OCI-M1 (cell line): ENCODE data around the gene OLFML1.

Experiments
- DNase-seq: peaks from one replicate; lab custom pipeline; 2025; lab: John Stamatoyannopoulos, UW

OLFML1 gene

DNA sequence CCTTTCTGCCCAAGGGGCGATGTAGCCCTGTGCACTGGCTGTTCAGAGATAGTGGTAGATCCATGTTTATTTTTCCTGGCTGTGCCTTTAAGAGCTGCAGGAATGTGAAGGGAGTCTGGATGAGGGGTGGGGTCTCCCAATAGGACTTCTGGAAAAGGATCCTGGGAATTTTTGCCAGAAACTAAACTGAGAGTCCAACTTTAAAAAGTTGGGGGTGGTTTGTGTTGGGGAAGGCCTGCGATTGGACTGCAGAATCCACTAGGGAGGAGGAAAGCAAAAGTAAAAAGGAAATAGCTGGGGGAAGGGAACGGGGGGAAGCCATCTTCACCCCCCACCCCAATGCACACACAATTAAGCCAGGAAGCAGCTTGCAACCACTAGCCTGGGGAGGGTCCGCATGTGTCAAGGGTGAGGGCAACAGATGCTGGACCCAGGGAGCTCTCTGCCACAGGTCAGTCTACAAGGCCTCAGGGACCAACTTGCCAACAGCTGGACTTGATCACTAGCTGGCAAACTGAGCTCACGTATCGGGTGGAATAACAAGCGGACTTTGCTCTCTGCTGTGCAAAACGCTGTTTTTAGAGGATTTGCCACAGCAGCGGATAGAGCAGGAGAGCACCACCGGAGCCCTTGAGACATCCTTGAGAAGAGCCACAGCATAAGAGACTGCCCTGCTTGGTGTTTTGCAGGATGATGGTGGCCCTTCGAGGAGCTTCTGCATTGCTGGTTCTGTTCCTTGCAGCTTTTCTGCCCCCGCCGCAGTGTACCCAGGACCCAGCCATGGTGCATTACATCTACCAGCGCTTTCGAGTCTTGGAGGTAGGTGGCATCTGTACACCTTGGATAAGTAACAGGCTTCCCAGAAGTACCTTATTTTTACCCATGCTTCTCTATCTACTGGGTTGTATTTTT, at the start of gene OLFML1:
TSS of gene OLFML1 (plus strand) at position 321 of the 912 bp plus-strand sequence. CDS start at position 691, 370 bp downstream.
- DNase-seq, result no peak

DNA sequence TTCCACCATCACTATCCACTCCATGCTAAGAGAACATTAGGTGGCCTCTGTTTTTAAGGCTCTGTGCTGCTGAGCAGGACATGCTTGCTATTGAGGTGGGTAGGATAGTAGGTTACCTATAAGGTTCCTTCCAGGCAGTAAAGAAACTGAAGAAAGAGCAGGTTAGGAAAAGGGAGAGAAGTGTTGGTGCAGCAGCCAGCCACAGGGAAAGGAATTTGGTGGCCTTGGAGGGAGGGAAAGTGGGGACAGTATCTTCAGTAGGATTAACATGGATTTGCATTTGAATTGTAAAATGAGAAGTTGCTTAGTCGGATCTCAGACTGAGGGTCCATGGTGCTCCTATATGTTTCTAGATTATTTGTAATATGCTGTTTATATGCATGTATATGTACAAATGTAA, 49.2 kb upstream of the OLFML1 start:
- DNase-seq, result no peak

DNA sequence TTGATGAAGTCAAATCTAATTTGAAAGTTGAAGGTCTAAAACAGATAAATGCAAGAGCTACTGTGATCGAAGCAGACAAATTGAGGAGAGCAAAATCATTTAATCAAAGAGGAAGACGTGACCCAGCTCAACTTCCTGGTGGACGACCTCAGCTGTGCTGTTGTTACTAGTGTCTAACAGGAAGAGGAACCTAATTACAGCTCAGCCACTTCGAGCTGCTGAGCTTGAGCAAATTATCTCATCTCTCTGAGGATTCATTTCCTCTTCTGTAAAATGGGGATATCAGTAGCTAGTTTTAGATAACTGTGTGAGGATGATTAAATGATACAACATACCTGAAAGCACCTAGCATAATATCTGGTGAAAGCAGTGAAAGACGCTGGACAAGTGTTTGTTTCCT, 48.6 kb upstream of the OLFML1 start:
- DNase-seq, result peak; percentile 59

DNA sequence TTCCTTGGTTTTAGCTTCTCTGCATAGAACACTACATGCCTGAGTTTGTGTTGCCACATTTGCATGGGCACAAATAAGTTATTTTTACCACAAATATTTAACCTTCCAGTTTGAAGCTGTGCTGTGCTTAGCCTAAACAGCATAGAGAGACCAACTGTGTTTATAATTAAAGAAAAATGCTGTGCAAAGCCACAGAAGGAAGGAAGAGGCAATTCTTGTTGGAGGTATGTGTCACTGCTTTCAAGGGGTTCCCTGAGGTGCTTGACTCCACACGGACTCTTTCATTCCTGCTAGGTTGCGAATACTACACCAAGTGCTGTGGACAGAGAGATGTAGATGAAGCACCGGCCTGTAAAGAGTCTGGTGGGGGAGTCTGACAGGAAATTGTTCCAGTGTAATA, 47.6 kb upstream of the OLFML1 start:
- DNase-seq, result no peak

DNA sequence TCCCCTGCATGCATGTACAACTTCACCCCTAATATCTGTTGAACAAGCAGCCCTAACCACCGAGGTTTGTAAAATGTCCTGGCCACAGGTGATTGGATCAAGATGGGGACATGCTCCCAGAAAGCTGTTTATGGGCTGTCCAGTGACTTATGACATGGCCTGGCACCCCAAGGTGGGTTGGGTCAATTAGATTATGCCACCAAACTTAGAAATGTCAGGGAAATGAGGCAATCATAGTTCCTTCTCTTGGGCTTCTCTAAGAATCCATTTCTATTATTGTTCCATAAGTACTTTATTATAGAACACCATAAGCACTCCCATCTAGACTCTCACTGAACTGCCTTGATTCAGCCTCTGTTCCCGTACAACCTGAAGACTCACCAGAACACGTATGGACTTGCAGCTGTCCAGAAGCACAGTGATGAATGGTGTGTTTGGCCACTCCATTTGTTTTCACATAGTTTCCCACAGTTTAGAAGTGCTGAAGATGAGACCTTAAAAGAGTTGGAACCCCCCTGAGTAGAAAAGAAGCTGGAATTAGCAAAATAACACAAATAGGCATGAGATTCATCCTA, 45.5 kb upstream of the OLFML1 start:
- DNase-seq, result no peak

DNA sequence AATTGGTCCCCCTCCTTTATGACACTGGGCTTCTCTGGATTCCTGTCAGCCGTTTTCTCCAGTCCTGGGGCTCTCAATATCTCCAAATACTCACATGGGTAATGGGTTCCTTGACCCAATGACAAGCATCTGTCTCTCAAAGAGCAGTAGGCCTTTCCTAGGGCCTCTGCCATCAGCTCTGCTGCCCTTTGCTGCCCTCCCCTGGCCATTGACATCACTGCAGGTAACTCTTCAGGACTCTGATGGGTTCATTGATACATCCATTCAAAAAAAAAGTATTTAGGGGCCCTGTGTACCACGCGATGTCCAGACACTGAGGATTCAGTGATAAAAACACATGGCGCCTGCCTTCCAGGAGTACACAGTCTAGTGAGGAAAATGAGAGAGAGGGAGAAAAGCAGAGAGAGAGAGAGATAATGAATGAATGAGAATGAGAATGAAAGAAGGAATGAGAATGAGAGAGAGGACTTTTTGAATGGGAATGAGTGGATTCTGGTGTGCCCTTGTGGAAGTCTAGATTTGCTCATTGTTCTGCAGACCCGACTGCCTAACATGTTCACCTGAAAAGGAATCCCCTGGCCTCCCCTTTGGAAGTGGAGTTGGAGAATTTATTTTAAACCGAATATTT, 42.6 kb upstream of the OLFML1 start:
- DNase-seq, result peak; percentile 82

DNA sequence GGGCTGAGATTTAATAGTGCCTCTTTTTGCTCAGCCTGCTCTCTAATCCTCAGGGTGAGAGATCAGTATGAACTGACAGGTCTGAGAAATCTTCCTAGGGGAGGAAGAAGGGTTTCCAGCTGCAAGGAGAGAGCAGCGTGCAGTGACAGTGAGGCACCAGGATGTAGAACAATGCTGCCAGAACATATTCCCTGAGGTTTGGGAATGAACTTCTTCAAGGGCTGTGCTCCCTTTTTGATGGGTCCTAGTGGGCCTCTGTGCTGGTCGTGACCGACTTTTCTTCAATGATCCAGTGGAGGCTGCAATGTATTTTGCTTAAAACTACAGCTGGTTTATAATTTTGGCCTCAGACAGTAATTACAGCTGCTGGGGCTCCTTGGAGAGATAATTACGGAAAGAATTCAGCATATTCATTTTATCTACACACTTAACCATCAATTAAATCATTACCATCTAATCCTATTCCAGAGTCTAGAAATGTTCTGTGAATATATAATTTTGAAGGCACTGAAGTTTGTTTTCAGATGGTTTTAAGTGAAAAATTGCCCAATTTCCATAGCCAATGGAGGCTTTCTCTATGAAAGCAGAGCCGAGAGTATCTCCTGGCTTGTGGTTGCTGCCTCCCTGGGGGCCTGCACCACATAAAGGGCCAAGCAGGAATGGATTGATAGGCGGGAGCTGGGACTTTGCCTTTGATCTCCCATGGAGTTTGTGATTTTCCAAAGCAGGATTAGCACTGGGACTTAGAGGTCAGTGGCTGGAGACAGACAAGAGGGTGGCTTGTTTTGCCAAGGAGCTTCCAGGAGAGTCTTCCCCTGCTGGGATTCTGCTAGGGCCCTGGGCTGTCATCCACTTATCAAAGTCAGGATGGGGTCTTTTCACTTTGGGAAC, 41.0 kb upstream of the OLFML1 start:
- no peak for DNase-seq

DNA sequence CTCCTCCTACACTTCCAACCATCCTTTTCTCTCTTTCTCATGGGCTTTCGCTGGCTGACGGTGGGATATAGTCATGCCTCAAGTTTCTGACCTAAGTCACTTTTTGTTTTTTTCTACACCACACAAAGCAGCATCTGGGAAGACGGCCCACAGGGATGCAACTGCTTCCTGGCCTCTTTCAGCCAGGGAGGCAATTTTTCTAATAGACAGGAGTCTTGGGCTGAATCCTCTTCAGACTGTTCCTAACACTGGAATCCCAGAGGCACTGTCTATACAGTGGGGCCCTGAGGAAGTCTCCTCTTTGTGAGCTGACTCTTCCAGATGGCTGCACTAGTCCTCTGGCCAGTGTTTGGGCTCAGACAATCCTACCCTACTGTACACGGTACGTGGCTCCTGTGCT, 39.7 kb upstream of the OLFML1 start:
- DNase-seq, result no peak

DNA sequence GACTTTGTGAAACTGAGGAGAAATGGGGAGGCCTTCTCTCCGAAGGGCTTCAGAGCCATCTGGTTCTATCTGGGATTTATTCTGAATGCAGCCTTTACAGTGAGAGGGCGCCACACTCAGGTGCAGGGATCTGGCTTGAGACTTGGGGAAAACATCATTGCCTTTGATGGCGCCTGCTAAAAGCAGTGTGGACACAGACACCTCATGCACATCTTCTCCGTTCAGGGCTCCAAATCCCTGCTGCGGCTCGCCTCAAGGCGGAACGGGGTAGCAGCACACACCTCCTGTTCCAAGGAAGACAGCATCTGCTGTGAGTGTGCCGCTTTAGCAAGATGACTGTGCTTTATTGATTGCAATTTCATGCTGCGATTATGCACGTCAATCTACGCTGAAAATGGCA, 37.1 kb upstream of the OLFML1 start:
- no peak for DNase-seq

DNA sequence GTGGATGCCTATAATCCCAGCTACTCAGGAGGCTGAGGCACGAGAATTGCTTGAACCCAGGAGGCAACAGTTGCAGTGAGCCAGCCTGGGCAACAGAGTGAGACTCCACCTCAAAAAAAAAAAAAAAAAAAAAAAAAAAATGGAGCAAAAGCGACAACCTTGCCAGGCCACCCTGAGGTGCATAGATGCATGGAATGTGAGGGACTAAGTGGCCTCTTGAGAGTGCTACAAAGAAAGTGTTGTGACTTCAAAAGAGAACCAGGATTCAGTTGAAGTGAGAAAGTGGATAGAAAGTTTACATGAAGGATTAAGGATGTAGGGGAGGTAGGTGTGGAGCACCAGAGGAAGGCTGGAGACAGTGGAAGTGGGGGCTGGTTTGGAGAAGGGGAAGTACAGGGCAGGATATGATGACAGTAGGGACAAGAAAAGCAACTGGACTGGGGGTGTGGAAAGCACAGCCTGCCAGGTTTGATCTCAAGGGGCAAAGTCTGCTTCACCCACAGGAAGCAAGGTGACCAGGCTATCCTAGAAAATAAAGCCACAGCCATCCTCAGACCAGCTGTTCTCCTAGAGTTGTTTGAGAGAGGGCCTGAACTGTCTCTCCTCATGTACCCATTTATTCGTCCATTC, 36.0 kb upstream of the OLFML1 start:
- DNase-seq, result no peak

DNA sequence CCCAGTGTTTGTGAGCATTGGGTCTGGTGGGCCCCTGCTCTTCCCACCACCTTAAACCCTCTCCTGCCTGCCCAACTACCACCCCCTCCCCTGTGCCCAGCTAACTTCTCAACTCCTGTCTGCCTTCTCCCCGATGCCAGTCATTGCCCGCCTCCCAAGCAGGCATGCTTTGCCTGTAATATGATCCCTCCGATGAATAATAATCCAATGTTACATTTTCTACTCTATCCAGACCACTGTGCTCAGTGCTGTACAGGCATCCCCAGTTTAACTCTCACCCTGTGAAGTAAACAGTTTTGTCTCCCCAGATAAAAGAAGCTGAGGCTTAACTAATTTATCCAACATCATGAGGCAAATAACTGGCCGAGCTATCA, 35.5 kb upstream of the OLFML1 start:
- no peak for DNase-seq

DNA sequence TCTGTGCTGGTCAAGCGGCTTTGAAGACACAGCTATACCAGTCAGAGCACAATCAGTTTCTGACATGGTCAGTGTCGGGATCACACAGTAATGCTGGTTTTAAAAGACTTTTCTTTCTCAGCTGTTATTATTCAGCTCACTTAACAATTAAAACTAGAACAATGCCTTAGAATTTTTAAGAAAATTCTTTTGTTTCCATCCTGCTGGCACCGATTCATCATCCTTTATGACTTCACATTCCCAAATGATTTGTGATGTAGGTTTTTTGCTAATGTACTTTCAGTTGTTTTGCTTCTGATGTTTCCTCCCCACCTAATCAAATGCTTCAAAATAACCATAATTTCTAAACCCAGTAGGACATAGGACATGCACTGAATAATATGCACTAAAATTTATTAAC, 34.5 kb upstream of the OLFML1 start:
- DNase-seq, result no peak

DNA sequence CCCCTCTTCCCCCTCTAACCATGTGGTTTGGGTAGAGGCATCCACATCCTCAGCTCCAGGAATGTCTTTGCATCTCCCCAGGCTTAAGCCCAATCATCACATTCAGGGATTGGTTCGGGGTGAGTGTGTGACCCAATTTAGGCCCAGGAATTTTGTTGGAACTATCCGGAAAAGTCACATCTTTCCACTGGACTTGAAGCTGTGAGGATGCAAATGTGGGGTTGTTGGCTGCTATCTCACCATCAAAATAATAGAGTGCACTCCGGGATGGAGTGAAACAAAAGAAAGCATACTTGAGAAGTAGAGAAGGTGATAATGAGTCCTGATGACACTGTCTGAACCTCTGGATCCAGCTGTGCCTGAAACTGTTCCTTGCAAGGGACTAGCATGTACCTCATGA, 33.8 kb upstream of the OLFML1 start:
- DNase-seq, result no peak

DNA sequence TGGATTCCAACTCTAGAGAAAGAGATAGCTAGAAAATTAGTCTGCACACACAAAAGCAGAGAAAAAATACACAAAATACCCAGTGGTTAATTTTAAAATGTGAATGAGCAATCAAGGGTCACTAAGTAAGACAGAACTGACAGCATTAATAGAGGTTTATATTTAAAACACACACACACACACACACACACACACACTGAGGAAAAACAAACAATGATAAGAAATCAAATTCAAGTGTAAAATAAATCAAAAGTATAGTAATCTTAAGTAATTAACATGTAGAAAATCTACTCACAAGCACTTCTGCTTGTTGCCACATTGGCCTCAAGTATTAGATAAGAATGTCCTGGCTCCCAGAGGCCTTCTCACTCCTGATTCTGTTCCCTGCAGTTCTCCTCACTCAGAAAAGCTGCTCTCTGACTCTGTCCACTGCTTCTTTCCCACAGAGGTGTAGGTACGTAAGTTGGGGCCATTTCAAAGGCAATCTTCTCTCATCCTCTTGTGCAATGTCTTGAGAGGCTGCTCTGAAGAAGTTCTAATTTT, 33.3 kb upstream of the OLFML1 start:
- DNase-seq, result no peak

DNA sequence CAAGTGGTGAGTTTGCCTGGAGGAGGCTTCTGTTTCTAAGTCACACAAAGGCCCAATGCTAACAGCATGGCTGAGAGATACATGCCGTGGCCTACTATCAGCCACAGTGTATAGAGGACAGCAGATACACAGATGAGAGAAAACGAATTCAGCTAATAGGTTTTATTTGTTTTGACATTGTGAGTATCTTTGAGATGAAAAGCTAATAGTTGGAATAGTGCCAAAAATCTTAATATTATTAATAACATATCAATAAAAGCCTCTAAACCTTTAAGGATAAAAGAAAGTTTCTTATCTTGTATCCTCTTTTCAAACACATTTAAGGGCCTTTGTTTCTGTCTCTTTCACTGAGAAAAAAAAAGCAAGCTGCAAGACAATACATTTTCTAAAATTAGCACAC, 30.5 kb upstream of the OLFML1 start:
- no peak for DNase-seq

DNA sequence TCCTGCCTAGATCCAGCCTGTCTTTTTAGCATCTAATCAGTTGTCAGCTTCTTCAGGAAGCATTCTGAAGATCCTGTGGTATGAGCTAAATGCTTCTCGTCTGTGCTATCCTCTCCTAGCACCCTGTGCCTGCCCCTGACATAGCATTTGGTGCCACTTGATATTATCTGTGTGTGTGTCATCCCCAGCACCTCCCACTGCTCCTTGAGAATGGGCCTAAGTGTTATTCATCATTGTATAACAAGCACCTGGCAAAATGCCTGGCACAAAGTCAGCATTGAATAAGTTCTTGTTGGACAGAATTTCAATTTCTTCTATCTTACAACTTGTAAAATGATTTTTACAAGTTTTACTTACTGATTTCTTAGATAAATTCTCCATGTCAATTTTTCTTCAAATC, 28.1 kb upstream of the OLFML1 start:
- DNase-seq, result no peak

DNA sequence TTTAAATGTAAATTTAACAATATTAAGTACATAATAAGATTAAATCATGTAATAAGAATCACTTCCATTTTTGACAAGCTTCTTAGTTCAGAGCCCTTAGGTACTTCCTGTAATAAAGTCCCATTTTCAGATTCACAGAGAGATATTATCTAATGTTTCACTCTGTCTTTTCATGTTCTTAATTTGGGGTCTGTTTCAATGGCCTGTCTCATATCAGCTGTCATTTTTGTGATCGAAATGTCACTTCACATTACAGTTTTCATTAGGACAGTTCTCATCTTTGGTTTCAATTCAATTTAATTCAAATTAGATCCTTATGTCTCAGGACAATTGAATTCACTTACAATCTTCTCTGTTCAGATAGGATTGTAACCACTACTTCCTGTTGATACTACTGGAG, 22.6 kb upstream of the OLFML1 start:
- DNase-seq, result no peak

DNA sequence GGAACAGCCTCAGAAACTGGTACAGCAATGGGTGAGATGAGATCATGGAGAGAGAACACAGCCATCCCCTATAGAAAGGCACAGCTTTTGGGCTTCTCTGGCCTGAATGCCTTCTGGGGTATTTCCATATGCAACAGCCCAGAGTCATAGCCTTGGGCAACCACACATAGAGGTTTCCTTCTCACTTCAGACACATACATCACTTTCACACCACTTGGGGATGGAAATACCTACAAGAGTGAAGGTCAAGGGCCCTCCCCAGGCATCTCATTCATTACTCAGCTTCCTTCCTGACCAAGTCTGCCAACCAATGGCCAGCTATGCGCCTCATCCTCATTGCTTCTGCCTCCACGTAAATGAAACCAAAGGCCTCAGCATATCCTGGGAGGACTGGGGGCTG, 17.7 kb upstream of the OLFML1 start:
- no peak for DNase-seq

DNA sequence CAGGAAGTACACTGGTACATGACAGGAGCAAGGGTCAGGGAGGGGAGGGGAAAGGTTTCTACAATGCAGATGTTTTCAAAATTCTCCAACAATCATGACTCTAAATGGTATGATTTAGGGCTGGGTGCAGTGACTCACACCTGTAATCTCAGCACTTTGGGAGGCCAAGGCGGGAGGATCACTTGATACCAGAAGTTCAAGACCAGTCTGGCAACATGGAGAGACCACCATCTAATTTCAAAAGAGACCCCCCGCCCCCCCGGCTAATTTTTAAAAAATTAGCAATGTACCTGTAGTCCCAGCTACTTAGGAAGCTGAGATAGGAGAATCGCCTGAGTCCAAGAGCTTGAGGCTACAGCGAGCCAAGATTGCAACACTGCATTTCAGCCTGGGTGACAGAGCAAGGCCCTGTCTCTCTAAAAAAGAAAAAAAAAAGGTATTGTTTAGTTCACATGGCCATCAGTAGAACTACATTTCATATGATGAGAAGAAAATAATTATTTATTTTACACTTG, 15.9 kb upstream of the OLFML1 start:
- DNase-seq, result no peak

DNA sequence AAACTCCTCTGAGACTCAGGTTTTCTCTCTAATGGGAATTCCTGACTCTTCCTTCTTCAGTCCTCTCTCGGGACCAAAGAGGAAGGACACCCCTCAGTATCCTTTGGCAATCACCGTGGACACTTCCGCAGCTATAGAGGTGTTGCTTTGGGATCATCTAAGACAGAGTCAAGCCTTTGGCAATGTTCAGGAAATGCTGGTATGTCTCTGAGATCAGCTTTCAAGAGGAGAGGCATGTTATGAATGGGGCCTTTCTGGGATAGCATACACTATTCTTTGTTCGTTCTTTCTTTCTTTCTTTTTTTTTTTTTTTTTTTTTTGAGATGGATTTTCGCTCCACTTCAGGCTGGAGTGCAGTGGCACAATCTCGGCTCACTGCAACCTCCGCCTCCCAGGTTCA, 14.2 kb upstream of the OLFML1 start:
- no peak for DNase-seq

DNA sequence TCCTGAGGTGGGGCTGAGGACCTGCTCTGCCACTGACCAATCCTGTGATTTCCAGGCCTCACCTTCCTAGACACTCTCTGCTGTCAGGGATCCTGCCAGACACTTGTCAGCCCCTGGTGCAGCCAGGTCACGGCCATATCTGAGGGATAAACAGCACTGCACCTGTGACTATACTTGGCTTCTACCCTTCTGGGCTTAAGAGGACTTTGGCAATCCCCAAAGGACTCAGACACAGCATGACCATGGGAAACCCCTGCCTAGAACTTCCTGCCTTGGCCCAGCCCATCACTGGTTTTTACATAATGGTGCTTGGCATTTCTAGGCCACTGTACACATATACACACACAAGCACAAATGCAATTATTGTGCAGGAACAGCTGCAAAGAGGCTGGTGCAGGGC, 11.6 kb upstream of the OLFML1 start:
- DNase-seq, result no peak
